B cell (primary cell): ENCODE results near the gene VILL. TPM values are rescaled to one million over a fixed set of nuclear protein-coding genes. Genes with fewer than 3 reads are reported as not detected.

ENCODE experiments used
- ATAC-seq: fragments of 200-7000 bp; cut with Tn5 transposase; one replicate; pipeline ENCODE4 v1.10.0; 2021; ENCODE audit warnings: low read depth, mild to moderate bottlenecking, moderate number of reproducible peaks, moderate library complexity
- CTCF ChIA-PET: fragments of 350-600 bp; sonication (Branson Sonifier 250); formaldehyde crosslinking; loops from one replicate; lab custom pipeline; 2021; ENCODE audit warnings: antibody characterized with exemption, inconsistent platforms; lab: Charles Lee
- POLR2A ChIA-PET: fragments of 350-600 bp; sonication (Branson Sonifier 250); formaldehyde crosslinking; loops from one replicate; lab custom pipeline; 2021; ENCODE audit warnings: antibody characterized with exemption; lab: Charles Lee
- DNase-seq: peaks from one replicate; pipeline ENCODE4 v3.0.0; 2013
- H2AFZ ChIP-seq: 2 replicates; pipeline ENCODE4 v1.6.1; 2012; ENCODE audit warnings: mild to moderate bottlenecking, low read depth, low read length; ENCODE audit not compliant: insufficient read depth, poor library complexity, severe bottlenecking
- H3K27ac ChIP-seq, 2 donors: 1 replicate in 1 of 2; 2 replicates in 1 of 2; pipeline ENCODE4 v1.5.1; 2012 to 2013; ENCODE audit warnings: low read length in 2 of 2, mild to moderate bottlenecking in 2 of 2, moderate library complexity in 1 of 2
- H3K27me3 ChIP-seq, 4 experiments: fragments of 200-600 bp in 1 of 4; sonication (generic) in 1 of 4; replicated peaks in 1 of 4; 1 replicate in 2 of 4; 2 replicates in 2 of 4; pipeline versions ENCODE4 v1.6.1 to v1.7.0; 2013 to 2016; ENCODE audit warnings: low read length in 3 of 4, mild to moderate bottlenecking in 2 of 4, mixed read lengths in 1 of 4, moderate library complexity in 1 of 4; ENCODE audit not compliant: insufficient read depth in 4 of 4, control insufficient read depth in 3 of 4; ENCODE audit errors: control extremely low read depth in 1 of 4
- H3K36me3 ChIP-seq, 2 experiments: replicated peaks in 1 of 2; 1 replicate in 1 of 2; 2 replicates in 1 of 2; pipeline versions ENCODE4 v1.6.1 to v1.7.1; 2013; ENCODE audit warnings: low read length in 1 of 2; ENCODE audit not compliant: insufficient read depth in 2 of 2, control insufficient read depth in 1 of 2; ENCODE audit errors: control extremely low read depth in 1 of 2, extremely low read depth in 1 of 2
- H3K4me1 ChIP-seq, 2 donors: fragments of 200-600 bp in 1 of 2; sonication (generic) in 1 of 2; 1 replicate in 1 of 2; 2 replicates in 1 of 2; pipeline versions ENCODE4 v1.5.1 to v1.6.1; 2013 to 2017; ENCODE audit warnings: low read length in 2 of 2; ENCODE audit not compliant: control insufficient read depth in 2 of 2, insufficient read depth in 2 of 2
- H3K4me2 ChIP-seq: replicated peaks from 2 replicates; pipeline ENCODE3; 2012; ENCODE audit warnings: mild to moderate bottlenecking, low read depth, low read length; ENCODE audit not compliant: poor library complexity, severe bottlenecking
- H3K4me3 ChIP-seq, 5 experiments: fragments of 200-600 bp in 1 of 5; sonication (generic) in 1 of 5; 1 replicate in 3 of 5; 2 replicates in 2 of 5; pipeline versions ENCODE4 v1.5.1 to v1.7.0; 2011 to 2016; ENCODE audit warnings: low read length in 4 of 5, mild to moderate bottlenecking in 4 of 5, low read depth in 2 of 5, control low read depth in 1 of 5, moderate library complexity in 1 of 5; ENCODE audit not compliant: insufficient read depth in 1 of 5; ENCODE audit errors: control extremely low read depth in 1 of 5, extremely low read depth in 1 of 5
- H3K79me2 ChIP-seq: fragments of 200-600 bp; sonication (generic); one replicate; pipeline ENCODE4 v1.6.0; 2016; ENCODE audit warnings: low read length; ENCODE audit not compliant: control insufficient read depth, insufficient read depth
- H3K9ac ChIP-seq: fragments of 200-600 bp; sonication (generic); 2 replicates; pipeline ENCODE4 v1.6.1; 2017; ENCODE audit warnings: mild to moderate bottlenecking, low read length, moderate library complexity
- H3K9me3 ChIP-seq, 3 donors: one replicate each; pipeline versions ENCODE4 v1.6.1 to v1.7.1; 2013; ENCODE audit warnings: low read length in 2 of 3; ENCODE audit not compliant: control insufficient read depth in 2 of 3, insufficient read depth in 1 of 3; ENCODE audit errors: control extremely low read depth in 1 of 3
- H4K20me1 ChIP-seq: 2 replicates; pipeline ENCODE4 v1.6.0; 2012; ENCODE audit warnings: mild to moderate bottlenecking, low read length; ENCODE audit not compliant: insufficient read depth, control insufficient read depth, poor library complexity, severe bottlenecking
- H3K27ac Mint-ChIP-seq: one replicate; pipeline ENCODE4 v1.8.0; 2021; ENCODE audit warnings: mixed read lengths
- H3K27me3 Mint-ChIP-seq: one replicate; pipeline ENCODE4 v1.8.0; 2021; ENCODE audit warnings: mixed read lengths
- H3K4me1 Mint-ChIP-seq: one replicate; pipeline ENCODE4 v1.8.0; 2021; ENCODE audit warnings: mixed read lengths
- H3K4me3 Mint-ChIP-seq: one replicate; pipeline ENCODE4 v1.8.0; 2021; ENCODE audit warnings: mixed read lengths
- H3K9me3 Mint-ChIP-seq: one replicate; pipeline ENCODE4 v1.8.0; 2022; ENCODE audit warnings: mixed read lengths; ENCODE audit not compliant: insufficient read depth
- EZH2 ChIP-seq: IDR thresholded peaks from 2 replicates; pipeline ENCODE4 v1.6.1; 2012; ENCODE audit warnings: borderline replicate concordance, low read depth, mild to moderate bottlenecking, moderate library complexity, low read length; ENCODE audit not compliant: insufficient read depth, poor library complexity, severe bottlenecking
- WGBS: methylation state at CpG from one replicate; pipeline ENCODE4 v1.1.5; 2013; ENCODE audit warnings: missing lambda C conversion rate; ENCODE audit not compliant: insufficient coverage; 5-methylcytosine and 5-hydroxymethylcytosine counted together
- intact Hi-C: fragments of 100-400 bp; cut with micrococcal nuclease; formaldehyde crosslinking; loops from one replicate; pipeline ENCODE4 v1.10.0; 2022
- polyA plus RNA-seq: library from polyadenylated mRNA; depleted of rRNA; stranded (reverse); fragments of >200 nt; gene quantifications from 2 replicates; pipeline ENCODE4 v1.2.3, GENCODE V29; 2012
- total RNA-seq, 2 donors: library from RNA; stranded (reverse); fragments of 120-200 nt in 1 of 2; gene quantifications; 1 replicate in 1 of 2; 2 replicates in 1 of 2; pipeline versions ENCODE4 v1.2.3 to v1.2.4, GENCODE V29; 2013 to 2022
- TF ChIP-seq, protein P1 (sequence below): fragments of 200-600 bp; IDR thresholded peaks from one replicate; pipeline ENCODE4 v1.8.0; 2022; ENCODE audit warnings: antibody characterized with exemption, mild to moderate bottlenecking

VILL gene
- total and polyA plus RNA-seq, 2 donors (not counting 1 experiment from before 2014, with no cell fraction given) = 35.2 to 46.4 TPM

DNA sequence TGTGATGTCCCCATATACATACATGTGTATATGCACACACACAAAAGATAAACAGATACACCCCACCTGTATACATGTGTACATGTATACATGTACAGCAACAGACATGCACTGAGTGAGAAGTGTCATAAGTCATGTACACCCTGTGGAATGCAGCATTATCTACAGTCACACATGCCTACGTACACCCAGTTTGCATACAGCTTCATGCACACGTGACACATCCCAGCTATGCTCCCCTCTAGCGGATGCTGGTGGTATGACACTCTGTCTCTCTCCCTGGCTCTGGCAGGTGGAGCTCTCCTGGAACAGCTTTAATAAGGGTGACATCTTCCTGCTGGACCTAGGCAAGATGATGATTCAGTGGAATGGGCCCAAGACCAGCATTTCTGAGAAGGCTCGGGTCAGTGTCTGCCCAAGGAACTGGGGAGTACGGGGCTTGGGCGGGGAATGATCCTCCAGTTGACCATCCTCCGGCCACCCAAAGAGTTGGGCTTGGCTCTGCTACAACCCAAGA lies 6.3 kb downstream of the VILL start:
- no peak overlapping the region for H3K4me2 ChIP-seq

DNA sequence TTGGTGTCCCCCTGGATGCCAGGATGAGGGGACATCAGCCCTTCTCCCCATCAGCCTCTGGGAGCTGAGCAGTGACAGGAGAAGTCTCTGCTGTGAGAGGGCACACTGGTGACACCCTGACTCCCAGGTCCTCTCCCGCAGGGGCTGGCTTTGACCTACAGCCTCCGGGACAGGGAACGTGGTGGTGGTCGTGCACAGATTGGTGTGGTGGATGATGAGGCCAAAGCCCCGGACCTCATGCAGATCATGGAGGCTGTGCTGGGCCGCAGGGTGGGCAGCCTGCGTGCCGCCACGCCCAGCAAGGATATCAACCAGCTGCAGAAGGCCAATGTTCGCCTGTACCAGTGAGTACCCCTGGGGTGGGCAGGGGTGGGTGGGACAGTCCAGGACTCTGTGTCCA lies 6.8 kb downstream of the VILL start:
- peak overlapping the region; percentile 77 for H3K4me3 Mint-ChIP-seq
- H3K4me1 ChIP-seq = peaks cover 27 to 44% of the 10 kb centered on the region in 2 donors
- TF ChIP-seq EZH2 = no peak
- TF ChIP-seq, protein P1, sequence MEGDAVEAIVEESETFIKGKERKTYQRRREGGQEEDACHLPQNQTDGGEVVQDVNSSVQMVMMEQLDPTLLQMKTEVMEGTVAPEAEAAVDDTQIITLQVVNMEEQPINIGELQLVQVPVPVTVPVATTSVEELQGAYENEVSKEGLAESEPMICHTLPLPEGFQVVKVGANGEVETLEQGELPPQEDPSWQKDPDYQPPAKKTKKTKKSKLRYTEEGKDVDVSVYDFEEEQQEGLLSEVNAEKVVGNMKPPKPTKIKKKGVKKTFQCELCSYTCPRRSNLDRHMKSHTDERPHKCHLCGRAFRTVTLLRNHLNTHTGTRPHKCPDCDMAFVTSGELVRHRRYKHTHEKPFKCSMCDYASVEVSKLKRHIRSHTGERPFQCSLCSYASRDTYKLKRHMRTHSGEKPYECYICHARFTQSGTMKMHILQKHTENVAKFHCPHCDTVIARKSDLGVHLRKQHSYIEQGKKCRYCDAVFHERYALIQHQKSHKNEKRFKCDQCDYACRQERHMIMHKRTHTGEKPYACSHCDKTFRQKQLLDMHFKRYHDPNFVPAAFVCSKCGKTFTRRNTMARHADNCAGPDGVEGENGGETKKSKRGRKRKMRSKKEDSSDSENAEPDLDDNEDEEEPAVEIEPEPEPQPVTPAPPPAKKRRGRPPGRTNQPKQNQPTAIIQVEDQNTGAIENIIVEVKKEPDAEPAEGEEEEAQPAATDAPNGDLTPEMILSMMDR = no peak

More for the DNA sequence above, 6.3 kb downstream of the VILL start:
- 61% methylated on average over 7 of the region's 7 CpGs for WGBS
- H3K36me3 ChIP-seq = peaks cover 0 to 20% of the 10 kb centered on the region in 2 experiments
- H3K4me1 ChIP-seq = peaks cover 27 to 44% of the 10 kb centered on the region in 2 donors
- H3K9me3 ChIP-seq = peaks cover 0 to 9% (median 0%) of the 10 kb centered on the region in 3 donors
- no peak overlapping the region for H3K9ac ChIP-seq
- peak; percentile 68 for ATAC-seq
- H3K27me3 Mint-ChIP-seq = no peaks in the 10 kb centered on the region
- H3K27ac Mint-ChIP-seq = peak overlapping the region; percentile 93
- H3K9me3 Mint-ChIP-seq = no peaks in the 10 kb centered on the region
- H3K4me3 ChIP-seq = no peak overlapping the region
- H3K79me2 ChIP-seq = peaks cover 12% of the 10 kb centered on the region
- TF ChIP-seq, protein P1 = peak; percentile 88
- no peak for TF ChIP-seq EZH2
- DNase-seq = peak; percentile 85
- intact Hi-C loops = no loop called here
- no peaks in the 10 kb centered on the region for H3K27me3 ChIP-seq
- H4K20me1 ChIP-seq = no peaks in the 10 kb centered on the region
- H3K27ac ChIP-seq = no peak overlapping the region
- peaks cover 51% of the 10 kb centered on the region for H3K4me1 Mint-ChIP-seq
- ChIA-PET POLR2A (no interaction called here), CTCF (interaction anchor here (0.7 to 2.3 kb wide), 8 partner anchors 10 to 483 kb away, joined by 3 to 14 read pairs (median 5); partner anchors contain the start of gene ACAA1)
- H2AFZ ChIP-seq = no peak overlapping the region
- H3K4me3 Mint-ChIP-seq = peak overlapping the region; percentile 77

More for the DNA sequence above, 6.8 kb downstream of the VILL start:
- intact Hi-C loops = no loop called here
- H3K4me2 ChIP-seq = no peak overlapping the region
- WGBS = 95% methylated on average over 6 of the region's 10 CpGs
- Mint-ChIP-seq H3K27me3 (no peaks in the 10 kb centered on the region), H3K9me3 (no peaks in the 10 kb centered on the region), H3K4me1 (peaks cover 51% of the 10 kb centered on the region), H3K27ac (peak overlapping the region; percentile 46)
- no peak overlapping the region for H3K27ac ChIP-seq
- ChIA-PET POLR2A (no interaction called here), CTCF (interaction anchor here (0.7 to 2.3 kb wide), 8 partner anchors 9 to 483 kb away, joined by 3 to 14 read pairs (median 5); partner anchors contain the start of gene ACAA1)
- peaks cover 0 to 23% of the 10 kb centered on the region in 2 experiments for H3K36me3 ChIP-seq
- no peak overlapping the region for H3K4me3 ChIP-seq
- H4K20me1 ChIP-seq = no peaks in the 10 kb centered on the region
- no peaks in the 10 kb centered on the region for H3K27me3 ChIP-seq
- no peak overlapping the region for H2AFZ ChIP-seq
- peaks cover 12% of the 10 kb centered on the region for H3K79me2 ChIP-seq
- ATAC-seq = no peak
- H3K9me3 ChIP-seq = peaks cover 0 to 9% (median 0%) of the 10 kb centered on the region in 3 donors
- no peak overlapping the region for H3K9ac ChIP-seq
- no peak for DNase-seq
